Caco-2 (cell line): ENCODE results near the gene PIMREG. TPM values are rescaled to one million over a fixed set of nuclear protein-coding genes. Genes with fewer than 3 reads are reported as not detected.

Experiments
- BruUV-seq: library from RNA; stranded (reverse); fragments of 400-500 nt; replicated peaks from 2 replicates; lab custom pipeline; 2021; lab: Mats Ljungman, UMichigan
- CTCF ChIA-PET: fragments of 300-600 bp; sonication (Branson Sonifier 250); formaldehyde crosslinking; loops from one replicate; lab custom pipeline; 2022; ENCODE audit warnings: antibody characterized with exemption; lab: Charles Lee
- POLR2A ChIA-PET: fragments of 300-600 bp; sonication (Branson Sonifier 250); formaldehyde crosslinking; loops from one replicate; lab custom pipeline; 2022; ENCODE audit warnings: antibody characterized with exemption; lab: Charles Lee
- DNase-seq, 2 experiments: peaks; one replicate each; pipeline versions ENCODE4 v3.0.0 to v3.0.0-alpha.2; 2020 to 2022
- H3K27me3 ChIP-seq: replicated peaks from 2 replicates; pipeline ENCODE4 v1.6.0; 2011; ENCODE audit warnings: low read length; ENCODE audit not compliant: control insufficient read depth, insufficient read depth
- H3K36me3 ChIP-seq: 2 replicates; pipeline ENCODE4 v1.5.1; 2011; ENCODE audit warnings: low read length; ENCODE audit not compliant: control insufficient read depth, insufficient read depth
- H3K4me1 ChIP-seq: fragments of 250-450 bp; sonication (Bioruptor Pico); 2 replicates; pipeline ENCODE4 v1.5.1; 2020; ENCODE audit warnings: mild to moderate bottlenecking
- H3K4me3 ChIP-seq: 2 replicates; pipeline ENCODE4 v1.5.1; 2011; ENCODE audit warnings: low read depth, mild to moderate bottlenecking, control low read depth, low read length
- H3K9me3 ChIP-seq: fragments of 250-450 bp; sonication (Bioruptor Pico); 2 replicates; pipeline ENCODE4 v1.5.1; 2020; ENCODE audit warnings: mild to moderate bottlenecking, moderate library complexity
- H3K27ac Mint-ChIP-seq: one replicate; pipeline ENCODE4 v1.8.0; 2022; ENCODE audit warnings: mixed read lengths; ENCODE audit not compliant: unreplicated experiment
- H3K27me3 Mint-ChIP-seq: one replicate; pipeline ENCODE4 v1.8.0; 2022; ENCODE audit warnings: mixed read lengths; ENCODE audit not compliant: insufficient read depth, unreplicated experiment
- H3K36me3 Mint-ChIP-seq: one replicate; pipeline ENCODE4 v1.8.0; 2022; ENCODE audit warnings: mild to moderate bottlenecking, mixed read lengths; ENCODE audit not compliant: insufficient read depth, unreplicated experiment
- H3K4me1 Mint-ChIP-seq: one replicate; pipeline ENCODE4 v1.8.0; 2022; ENCODE audit warnings: low read depth, mixed read lengths; ENCODE audit not compliant: unreplicated experiment
- H3K4me3 Mint-ChIP-seq: one replicate; pipeline ENCODE4 v1.8.0; 2022; ENCODE audit warnings: mild to moderate bottlenecking, moderate library complexity, mixed read lengths; ENCODE audit not compliant: unreplicated experiment
- H3K9me3 Mint-ChIP-seq: one replicate; pipeline ENCODE4 v1.8.0; 2022; ENCODE audit warnings: mixed read lengths; ENCODE audit not compliant: unreplicated experiment
- CTCF ChIP-seq, 2 experiments: fragments of 200-600 bp in 1 of 2; IDR thresholded peaks; 1 replicate in 1 of 2; 2 replicates in 1 of 2; pipeline versions ENCODE4 v1.5.1 to v1.8.0; 2011 to 2022; ENCODE audit warnings: antibody characterized with exemption in 1 of 2, control low read depth in 1 of 2, inconsistent platforms in 1 of 2, low read depth in 1 of 2, low read length in 1 of 2, mild to moderate bottlenecking in 1 of 2, moderate library complexity in 1 of 2; ENCODE audit not compliant: insufficient read depth in 1 of 2, severe bottlenecking in 1 of 2, unreplicated experiment in 1 of 2
- intact Hi-C: fragments of 100-400 bp; cut with micrococcal nuclease; formaldehyde crosslinking; loops from one replicate; pipeline ENCODE4 v1.10.0; 2022; ENCODE audit not compliant: unreplicated experiment
- total RNA-seq: library from RNA; stranded (reverse); gene quantifications from 2 replicates; pipeline ENCODE4 v1.2.3, GENCODE V29; 2022

PIMREG gene
- total RNA-seq, 1 experiment from 2014 or later = 15.8 TPM

GRCh38 chr17:6470146-6470718, 26.0 kb downstream of the PIMREG start:
- Histone ChIP-seq H3K4me3 (no peak overlapping the region), H3K27me3 (no peaks in the 10 kb centered on the region), H3K9me3 (no peaks in the 10 kb centered on the region), H3K36me3 (no peaks in the 10 kb centered on the region), H3K4me1 (no peaks in the 10 kb centered on the region)
- Mint-ChIP-seq H3K27ac (no peak overlapping the region), H3K36me3 (no peaks in the 10 kb centered on the region), H3K27me3 (peaks cover 3% of the 10 kb centered on the region), H3K9me3 (no peaks in the 10 kb centered on the region), H3K4me3 (no peak overlapping the region), H3K4me1 (peaks cover 6% of the 10 kb centered on the region)
- no TSS peak for BruUV-seq
- TF ChIP-seq CTCF (IDR thresholded peaks at IDR 0.05; ENCODE audit: insufficient read depth in 1 of 2, low read depth in 1 of 2, low read length in 1 of 2, severe bottlenecking in 1 of 2, unreplicated experiment in 1 of 2) = no peak
- ChIA-PET POLR2A (no interaction called here), CTCF (no interaction called here)
- intact Hi-C loops = loop anchor here (5.0 to 10.0 kb wide), 2 partner anchors 95 to 172 kb away; partner anchors contain the start of genes KIAA0753 and TXNDC17
- DNase-seq = no peak

- Mint-ChIP-seq H3K27me3 (peaks cover 3% of the 10 kb centered on the region), H3K9me3 (no peaks in the 10 kb centered on the region), H3K4me3 (no peak overlapping the region), H3K4me1 (peaks cover 6% of the 10 kb centered on the region), H3K36me3 (no peaks in the 10 kb centered on the region), H3K27ac (no peak overlapping the region)
- no peaks in the 10 kb centered on the region for H3K27me3 ChIP-seq
- no peak overlapping the region for H3K4me3 ChIP-seq
- H3K9me3 ChIP-seq = no peaks in the 10 kb centered on the region
- ChIA-PET CTCF (no interaction called here), POLR2A (no interaction called here)
- no peak for DNase-seq
- BruUV-seq = no TSS peak
- no peak for TF ChIP-seq CTCF (IDR thresholded peaks at IDR 0.05; ENCODE audit: insufficient read depth in 1 of 2, low read depth in 1 of 2, low read length in 1 of 2, severe bottlenecking in 1 of 2, unreplicated experiment in 1 of 2)
- intact Hi-C loops = loop anchor here (5.0 to 10.0 kb wide), 2 partner anchors 94 to 171 kb away; partner anchors contain the start of genes KIAA0753 and TXNDC17
- no peaks in the 10 kb centered on the region for H3K4me1 ChIP-seq
- H3K36me3 ChIP-seq = no peaks in the 10 kb centered on the region
These were observed 26.7 kb downstream of the PIMREG start for GRCh38 chr17:6470751-6471521.

- intact Hi-C loops = loop anchor here (5.0 to 10.0 kb wide), 2 partner anchors 93 to 171 kb away; partner anchors contain the start of genes KIAA0753 and TXNDC17
- Histone ChIP-seq H3K36me3 (no peaks in the 10 kb centered on the region), H3K27me3 (no peaks in the 10 kb centered on the region), H3K4me3 (no peak overlapping the region), H3K4me1 (no peaks in the 10 kb centered on the region), H3K9me3 (no peaks in the 10 kb centered on the region)
- H3K4me1 Mint-ChIP-seq = peaks cover 6% of the 10 kb centered on the region
- DNase-seq = no peak
- no TSS peak for BruUV-seq
- no peak for TF ChIP-seq CTCF (IDR thresholded peaks at IDR 0.05; ENCODE audit: insufficient read depth in 1 of 2, low read depth in 1 of 2, low read length in 1 of 2, severe bottlenecking in 1 of 2, unreplicated experiment in 1 of 2)
- H3K27ac Mint-ChIP-seq = no peak overlapping the region
- H3K36me3 Mint-ChIP-seq = no peaks in the 10 kb centered on the region
- H3K27me3 Mint-ChIP-seq = peaks cover 3% of the 10 kb centered on the region
- ChIA-PET POLR2A (no interaction called here), CTCF (interaction anchor here (0.5 kb wide), 1 partner anchor 19 kb away, joined by 4 read pairs; no protein-coding TSS in a partner anchor)
- H3K9me3 Mint-ChIP-seq = no peaks in the 10 kb centered on the region
- H3K4me3 Mint-ChIP-seq = no peak overlapping the region
These were observed 27.5 kb downstream of the PIMREG start for GRCh38 chr17:6471531-6472465.
